NCI-H2227 treated with DMSO at 0.1 percent for 48 hours (cell line): Measurements from ENCODE around the gene ULBP3.

Experiments used
- DNase-seq: peaks from one replicate; lab custom pipeline; 2025; lab: John Stamatoyannopoulos, UW

ULBP3 gene

DNA sequence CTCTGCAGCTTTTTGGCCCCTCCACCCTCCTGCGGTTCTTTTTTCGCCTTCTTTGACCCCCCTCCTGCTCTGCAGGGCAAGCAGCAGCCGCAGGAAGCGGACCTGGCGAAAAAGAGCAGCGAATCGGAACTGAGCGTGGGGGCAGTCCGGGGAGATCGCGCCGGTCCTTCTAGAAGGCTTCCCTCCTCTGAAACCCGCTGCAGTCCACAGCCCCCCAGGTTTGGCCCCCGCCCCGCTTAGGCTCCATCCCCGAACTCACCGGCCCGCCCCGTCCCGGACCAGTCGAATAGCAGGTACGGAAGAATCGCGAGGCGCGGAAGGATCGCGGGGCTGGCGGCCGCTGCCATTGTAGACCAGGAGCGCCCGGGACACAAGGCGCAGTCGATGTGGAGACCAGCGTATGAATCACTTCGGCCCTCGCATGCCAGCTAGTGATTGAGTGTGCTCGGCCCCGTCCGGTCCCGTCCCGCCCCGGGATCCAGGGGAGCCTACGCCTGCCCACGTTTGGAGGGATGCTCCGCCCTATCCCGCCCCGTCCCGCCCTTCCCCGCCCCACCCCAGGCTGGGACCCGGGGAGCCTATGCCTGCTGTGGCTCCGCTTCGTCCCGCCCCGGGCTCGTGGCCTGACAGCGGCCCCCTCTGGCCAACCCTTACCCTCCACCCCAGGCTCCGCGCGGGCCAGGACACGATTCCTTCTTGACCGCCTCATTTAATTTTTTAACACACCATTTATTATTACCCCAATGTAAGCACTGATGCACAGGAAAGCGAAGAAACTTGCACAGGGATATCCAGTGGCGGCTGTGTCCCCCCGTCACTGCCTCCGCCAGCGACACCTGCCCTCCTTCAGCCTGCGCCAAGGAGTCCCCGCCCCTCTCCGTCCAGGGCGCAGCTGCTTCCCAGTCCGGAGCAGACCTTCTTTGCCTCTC is at the start of gene ULBP3:
Gene ULBP3, minus strand, starts transcription at position 402 of the 929 bp plus-strand sequence. Its CDS starts 55 bp downstream, at position 347.
- peak; percentile 64 for DNase-seq

DNA sequence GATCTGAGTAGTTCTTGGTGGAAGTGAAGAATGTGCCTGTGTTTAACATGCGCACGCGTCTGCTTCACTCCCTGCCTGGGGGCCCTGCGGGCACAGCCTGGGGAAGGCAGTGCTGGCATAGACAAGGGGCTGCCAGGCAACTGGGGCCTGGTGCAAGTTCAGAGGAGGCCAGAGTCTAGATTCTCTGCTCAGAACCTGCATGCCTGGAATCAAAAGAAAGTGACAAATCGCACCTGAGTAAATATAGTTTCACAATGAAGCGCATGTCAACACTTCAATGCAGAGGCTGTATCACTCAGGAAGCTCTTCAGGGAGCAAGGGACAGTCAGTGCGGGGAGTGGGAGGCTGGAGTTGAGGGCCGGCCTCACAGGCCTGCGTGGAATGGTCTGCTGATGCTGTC is 49.7 kb upstream of the ULBP3 start:
- no peak for DNase-seq

DNA sequence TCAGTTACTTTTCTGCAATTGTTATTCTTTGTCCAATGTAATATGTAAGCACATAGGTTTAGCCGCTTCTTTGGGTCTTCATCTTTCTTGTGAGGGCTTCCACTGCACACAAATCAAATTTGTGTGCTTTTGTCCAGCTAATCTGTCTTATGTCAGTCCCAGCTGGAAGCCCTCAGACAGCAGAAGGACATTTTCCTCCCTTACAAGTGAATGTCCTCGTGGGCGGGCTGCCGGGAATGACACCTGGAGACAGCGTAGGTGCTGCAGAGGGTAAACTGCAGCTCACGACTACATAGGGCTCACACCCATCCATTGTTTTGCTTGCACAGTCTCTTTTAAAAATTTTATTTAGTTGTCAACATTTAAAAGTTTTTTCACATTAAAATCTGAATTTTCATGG is 49.3 kb upstream of the ULBP3 start:
- DNase-seq: no peak

DNA sequence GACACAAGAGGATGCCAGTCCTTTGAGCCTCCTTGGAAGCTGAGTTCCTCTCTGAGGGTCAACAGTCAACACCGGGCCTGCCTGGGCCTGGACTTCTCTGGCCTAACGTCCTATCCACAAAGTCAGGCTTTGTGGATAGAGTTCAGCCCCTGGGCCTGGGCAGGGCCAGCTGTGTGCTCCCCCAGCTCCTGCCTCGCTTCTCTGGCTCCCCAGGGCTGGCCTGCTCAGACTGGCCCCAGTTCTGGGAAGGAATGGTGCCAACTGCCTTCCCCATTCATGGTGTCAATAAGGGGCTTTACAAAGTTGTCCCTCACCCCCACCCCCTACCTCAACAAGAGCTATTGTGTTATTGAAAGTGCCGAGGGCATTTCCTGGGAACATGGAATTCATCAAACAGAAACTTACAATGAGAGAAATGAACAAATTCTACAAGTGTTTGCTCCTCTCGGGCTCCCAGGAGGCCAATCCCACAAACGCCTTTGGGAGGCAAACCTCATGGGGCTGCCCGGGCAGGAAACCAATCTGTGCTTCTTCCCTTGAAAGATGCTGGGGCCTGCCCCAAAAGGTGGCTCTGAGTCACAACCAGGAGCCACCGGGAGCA is 47.4 kb upstream of the ULBP3 start:
- DNase-seq: no peak

DNA sequence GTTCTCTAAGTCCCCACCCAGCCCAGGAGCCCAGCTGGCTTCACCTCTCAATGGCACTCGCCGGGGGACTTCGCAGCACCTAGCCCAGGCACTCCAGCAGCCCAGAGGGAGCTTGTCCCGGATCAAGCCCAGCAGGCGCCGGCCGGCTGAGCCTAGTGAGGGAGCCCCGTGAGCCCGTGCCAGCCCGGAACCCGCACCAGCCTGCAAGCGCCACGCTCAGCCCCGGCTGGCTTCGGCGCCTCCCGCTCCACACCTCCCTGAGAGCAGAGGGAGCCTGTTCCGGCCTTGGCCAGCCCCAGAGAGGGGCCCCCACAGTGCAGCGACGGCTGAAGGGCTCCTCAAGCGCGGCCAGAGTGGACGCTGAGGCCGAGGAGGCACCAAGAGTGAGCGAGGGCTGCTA is 46.8 kb upstream of the ULBP3 start:
- no peak for DNase-seq

DNA sequence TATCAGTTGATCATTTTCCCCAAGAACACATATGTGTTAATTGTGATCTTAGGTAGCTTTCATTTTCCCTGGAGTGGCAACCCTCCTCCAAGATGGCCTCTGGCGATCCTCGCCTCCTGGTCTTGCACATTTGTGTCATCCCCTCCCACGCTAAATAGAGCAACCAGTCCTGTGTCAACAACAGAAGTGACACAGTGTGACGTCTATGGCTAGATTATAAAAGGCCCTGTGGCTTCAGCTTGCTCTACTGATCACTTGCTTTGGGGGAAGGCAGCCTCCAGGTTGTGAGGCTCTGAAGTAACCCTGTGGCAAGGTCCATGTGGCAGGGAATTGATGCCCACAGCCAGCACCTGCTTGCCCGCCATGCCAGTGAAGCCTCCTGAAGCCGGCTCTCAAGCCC is 43.3 kb upstream of the ULBP3 start:
- no peak for DNase-seq

DNA sequence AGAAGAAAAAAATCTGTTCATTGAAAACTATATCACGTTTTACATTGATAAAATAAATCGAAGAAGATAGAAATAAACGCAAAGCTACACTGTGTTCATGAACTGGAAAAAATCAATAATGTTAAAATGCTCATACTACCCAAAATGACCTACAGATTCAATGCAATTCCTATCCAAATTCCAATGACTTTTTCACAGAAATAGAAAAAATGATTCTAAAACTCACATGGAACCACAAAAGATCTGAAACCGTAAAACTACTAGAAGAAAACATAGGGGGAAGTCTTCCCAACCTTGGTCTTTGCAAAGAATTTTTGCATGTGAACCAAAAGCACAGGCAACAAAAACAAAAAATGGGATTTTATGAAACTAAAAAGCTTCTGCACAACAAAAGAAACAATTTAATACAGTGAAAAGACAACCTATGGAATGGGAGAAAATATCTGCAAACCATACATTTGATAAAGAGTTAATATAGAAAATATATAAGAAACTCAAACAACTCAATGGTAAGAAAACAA is 33.9 kb upstream of the ULBP3 start:
- no peak for DNase-seq

DNA sequence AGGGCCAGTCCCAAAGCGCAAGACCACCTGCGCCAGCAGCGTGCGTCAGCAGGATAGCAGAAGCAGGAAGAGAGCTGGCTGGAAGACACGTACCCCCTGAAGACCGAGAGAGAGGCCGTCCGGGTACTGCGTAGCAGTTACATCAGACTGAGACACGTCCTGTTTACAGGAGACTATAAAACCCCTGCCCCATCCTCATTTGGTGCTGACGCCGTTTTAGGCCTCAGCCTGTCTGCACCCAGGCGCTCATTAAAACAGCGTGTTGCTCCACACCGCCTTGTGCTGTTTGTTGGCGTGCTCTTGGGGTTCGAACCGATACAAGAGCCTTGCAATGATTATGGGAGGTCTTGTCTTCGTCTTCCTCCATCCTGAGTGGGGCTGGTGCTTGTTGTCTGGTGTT is 31.8 kb upstream of the ULBP3 start:
- DNase-seq: no peak

DNA sequence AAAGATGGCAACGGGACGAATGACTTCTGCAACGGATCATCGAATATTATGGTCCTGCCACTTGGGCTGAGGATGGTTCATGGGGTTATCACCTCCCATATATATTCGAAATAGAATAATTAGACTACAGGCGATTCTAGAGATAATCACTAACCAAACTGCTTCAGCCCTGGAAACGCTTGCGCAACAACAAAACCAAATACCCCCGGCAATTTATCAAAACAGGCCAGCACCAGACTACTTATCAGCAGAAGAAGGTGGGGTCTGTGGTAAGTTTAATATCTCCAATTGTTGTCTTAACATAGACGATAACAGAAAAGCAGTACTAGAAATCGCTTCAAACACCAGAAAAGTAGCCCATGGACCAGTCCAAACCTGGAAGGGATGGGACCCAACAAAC is 31.0 kb upstream of the ULBP3 start:
- no peak for DNase-seq

DNA sequence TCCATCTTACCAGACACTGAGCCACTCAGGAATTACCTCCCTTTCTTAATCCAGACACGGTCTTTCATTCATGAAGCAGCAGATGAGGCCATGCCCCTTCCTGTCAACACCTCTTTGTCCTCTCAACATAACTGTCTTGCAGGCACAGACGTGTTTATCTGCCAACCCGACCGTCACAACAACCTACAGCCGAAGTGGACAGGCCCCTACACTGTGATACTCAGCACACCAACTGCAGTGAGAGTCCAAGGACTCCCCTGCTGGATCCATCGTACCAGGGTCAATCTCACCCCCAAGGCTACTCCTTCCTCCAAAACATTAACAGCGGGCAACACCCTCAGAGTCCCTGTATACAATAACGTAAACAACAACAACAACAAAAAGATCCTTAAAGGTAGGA is 30.6 kb upstream of the ULBP3 start:
- no peak for DNase-seq

DNA sequence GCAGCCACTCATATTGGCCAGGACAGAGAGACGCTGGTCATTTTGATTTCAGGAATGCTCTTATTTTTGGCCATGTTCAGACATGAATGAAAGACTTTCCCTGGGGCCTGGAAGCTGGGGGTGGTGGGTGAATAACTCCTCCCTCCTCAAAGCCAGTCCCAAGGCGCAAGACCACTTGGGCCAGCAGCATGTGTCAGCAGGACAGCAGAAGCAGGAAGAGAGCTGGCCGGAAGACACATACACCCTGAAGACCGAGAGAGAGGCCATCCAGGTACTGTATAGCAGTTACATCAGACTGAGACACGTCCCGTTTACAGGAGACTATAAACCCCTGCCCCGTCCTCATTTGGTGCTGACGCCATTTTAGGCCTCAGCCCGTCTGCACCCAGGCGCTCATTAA is 29.2 kb upstream of the ULBP3 start:
- no peak for DNase-seq

DNA sequence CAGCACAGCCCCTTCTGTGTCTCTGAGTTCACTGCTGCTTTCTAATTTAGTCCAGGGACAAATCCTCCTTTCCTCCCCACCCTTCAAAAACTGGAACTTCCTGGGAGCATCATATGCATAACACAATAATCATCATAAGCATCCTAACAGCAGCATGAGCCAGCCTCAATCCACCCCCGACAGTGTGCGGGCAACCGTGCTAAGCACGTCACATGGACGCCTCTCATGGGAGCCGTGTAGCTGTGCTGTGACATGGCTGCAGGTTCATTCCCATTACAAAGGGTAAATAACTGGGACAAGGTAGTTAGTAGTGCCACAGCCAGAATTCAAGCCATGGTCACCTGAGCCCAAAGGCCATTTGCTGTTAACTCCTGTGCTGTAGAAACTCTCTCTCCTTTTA is 24.5 kb upstream of the ULBP3 start:
- no peak for DNase-seq

DNA sequence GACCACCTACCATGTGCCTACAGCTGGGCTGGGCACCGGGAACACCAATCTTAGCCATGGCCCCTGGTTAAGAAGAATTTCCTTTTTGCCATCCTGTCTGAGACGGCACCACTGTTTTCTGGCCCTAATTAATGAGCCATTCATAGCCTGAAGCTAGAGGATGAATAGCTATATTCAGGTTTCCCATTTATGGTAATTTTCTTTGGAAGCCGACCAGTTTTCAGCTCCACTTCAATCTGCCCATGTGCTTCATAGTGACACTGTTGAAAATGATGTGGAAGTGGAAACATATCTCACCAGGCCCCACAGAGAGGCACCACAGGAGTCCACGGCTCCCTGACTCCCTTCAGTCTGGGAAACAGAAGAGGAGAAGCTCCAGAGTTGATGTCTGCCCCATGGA is 22.6 kb upstream of the ULBP3 start:
- no peak for DNase-seq

DNA sequence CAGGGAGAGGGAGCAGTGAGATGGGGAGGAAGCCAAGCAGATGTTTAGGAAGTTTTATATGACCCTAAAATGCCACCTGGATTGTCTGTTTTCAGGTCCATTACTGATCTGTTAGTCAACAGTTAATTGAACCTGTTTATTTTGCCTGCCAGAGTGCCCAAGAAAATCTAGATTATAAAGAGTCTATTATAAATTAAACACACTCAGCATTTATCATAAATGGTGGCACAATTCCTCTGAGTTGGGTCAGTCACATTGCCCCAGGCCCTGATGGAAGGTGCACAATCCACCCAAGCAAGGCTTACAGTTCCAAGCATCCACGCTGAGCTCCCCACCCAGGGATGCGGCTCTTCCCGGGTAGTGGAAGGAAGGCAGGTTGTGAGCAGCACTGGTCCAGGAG is 21.4 kb upstream of the ULBP3 start:
- DNase-seq: no peak

DNA sequence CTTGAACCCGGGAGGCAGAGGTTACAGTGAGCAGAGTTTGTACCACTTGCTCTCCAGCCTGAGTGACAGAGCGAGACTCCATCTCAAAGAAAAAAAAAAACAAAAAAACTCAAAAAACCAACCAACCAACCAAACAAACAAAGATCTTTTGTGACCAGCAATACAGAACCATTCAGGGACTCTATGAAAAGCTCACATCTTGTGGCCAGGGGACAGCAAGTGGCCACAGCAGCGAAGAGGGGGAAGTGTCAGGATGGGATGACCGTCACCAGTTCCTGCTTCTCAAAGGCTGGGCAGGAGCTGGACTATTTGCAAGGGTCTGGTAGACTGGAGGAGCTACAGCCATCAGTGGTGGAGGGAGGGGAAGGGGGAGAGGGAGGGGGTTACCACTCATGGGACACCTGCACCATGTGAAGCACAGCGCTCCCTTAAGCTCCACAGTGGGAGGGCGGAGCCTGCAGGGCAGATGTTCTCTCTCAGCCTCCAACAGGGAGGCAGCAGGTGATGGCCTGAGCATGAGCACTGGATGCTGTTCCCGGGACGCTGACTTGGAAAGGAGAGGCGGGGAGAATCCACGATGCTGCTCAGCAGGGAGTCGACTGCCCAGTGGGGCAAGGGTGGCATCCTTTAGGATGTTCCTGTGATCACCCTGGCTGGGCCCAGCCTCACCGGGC is 19.7 kb upstream of the ULBP3 start:
- DNase-seq: no peak

DNA sequence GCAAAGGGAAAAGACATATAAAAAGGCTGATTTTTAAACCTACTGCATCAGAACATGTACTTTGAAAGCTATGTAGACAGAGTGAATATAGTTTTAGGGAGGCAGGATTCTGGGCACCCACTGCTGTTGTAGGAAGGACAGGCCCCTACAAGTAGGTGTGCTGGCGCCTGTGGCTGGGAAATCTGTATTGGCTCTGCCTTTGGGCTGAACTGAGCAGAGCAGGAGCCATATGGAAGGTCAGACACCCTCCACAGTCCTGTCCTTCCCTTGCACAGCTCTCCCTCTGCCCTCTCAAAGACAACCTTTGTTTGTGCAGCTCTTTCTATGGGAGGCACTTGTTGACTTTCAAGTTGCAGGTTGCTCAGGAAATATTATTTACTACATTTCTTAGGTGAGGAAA is 18.4 kb upstream of the ULBP3 start:
- DNase-seq: no peak

DNA sequence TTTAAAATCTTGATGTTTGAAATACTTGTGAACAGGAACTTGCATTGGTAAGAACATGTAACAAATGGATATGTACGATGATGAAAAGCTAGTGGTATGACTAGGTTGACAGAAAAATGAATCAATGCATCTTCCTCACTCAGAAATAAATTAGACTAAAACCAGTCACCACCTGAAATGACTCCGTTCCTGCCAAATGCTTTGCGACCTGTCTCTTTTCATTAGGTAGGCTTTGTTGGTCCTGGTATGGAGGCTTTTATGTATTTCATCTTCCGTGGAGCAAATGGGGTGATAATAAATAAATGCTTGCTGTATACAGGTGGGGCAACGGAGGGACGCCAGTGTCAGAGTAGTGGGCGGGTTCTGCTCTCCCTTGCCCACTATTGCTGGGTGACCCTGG is 17.1 kb upstream of the ULBP3 start:
- DNase-seq: no peak

DNA sequence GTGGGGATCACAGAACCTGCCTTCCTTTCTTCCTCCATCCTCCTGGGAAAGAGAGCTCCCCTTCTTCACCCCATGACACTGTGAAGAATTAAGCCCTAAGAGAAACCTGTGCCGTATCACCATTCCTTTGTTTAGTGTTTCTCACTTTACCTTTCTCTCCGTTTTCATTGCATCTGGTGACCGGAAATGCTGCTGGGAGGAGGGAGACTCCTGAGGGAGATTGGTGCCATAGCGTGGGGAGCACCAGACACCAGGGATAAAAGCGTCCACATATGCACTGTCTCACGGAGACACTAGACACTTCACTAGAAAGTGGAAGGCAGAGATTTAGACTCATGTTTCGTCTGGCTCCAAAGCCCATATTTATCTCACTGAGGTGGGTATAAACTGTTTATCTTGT is 15.5 kb upstream of the ULBP3 start:
- DNase-seq: no peak

DNA sequence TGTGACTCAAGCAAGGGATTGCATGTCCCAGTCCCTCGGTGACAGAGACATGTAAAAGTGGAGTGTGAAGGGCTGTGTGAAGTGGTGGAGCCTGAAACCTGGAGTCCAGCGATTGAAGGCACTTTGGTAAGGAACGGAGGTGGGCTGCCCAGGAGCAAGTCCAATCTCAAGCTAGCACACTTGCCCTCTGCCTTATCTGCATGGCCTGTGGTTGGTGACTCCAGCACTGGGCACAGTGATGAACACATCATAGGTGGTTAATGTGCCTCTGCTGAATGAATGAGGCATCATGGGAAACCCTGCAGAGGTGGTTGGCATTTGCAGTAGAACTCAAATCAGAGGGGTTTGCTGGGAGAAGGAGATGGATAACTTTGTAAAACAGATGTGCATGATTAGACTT is 14.9 kb upstream of the ULBP3 start:
- no peak for DNase-seq

DNA sequence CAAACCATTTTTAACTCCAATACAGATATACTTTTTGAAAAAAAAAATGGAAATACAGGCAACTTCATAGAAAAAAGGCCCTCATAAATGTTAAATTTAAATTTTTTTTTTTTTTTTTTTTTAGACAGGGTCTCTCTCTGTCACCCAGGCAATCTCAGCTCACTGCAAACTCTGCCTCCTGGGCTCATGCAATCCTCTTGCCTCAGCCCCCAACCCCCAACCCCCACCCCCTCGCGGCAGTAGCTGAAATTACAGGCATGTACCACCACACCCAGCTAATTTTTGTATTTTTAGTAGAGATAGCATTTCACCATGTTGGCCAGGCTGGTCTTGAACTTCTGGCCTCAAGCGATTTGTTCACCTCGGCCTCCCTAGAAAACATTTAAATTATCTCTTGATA is 12.8 kb upstream of the ULBP3 start:
- DNase-seq: no peak

DNA sequence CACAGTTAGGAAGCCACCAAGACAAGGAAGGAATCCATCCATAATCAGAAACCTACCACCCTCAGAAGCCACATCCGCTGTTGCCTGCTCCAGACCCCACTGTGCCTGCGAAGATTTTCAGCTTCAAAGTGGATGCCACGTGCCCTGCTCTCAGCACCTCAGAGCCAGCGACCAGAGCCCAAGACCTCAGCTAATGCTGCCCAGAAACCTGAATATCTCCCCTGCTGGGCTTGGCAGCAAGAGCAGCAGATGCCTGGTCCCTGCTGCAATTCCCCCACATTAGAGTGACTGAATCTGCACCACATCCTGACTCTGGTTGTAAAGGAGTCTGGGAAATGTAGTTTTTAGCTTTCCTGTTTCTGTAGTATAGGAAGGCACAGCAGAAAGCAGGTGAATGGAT is 10.7 kb upstream of the ULBP3 start:
- DNase-seq: no peak

DNA sequence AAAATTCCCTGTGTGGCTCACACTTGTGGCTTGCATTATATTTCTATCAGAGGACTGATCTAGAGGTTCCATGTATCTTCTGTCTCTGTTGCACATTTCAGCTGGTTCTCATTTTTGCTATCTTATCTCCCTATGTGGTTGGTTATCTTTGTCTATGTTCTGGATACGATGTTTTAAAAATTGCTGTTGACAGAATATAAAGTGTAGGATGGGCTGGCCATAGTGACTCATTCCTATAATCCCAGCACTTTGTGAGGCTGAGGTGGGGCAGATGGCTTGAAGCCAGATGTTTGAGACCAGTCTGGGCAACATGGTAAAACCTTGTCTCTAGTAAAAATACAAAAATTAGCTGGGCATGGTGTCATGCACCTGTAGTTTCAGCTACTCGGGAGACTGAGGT is 9.9 kb upstream of the ULBP3 start:
- no peak for DNase-seq
